ENCODE measurements around the gene ELMO2.

DNA sequence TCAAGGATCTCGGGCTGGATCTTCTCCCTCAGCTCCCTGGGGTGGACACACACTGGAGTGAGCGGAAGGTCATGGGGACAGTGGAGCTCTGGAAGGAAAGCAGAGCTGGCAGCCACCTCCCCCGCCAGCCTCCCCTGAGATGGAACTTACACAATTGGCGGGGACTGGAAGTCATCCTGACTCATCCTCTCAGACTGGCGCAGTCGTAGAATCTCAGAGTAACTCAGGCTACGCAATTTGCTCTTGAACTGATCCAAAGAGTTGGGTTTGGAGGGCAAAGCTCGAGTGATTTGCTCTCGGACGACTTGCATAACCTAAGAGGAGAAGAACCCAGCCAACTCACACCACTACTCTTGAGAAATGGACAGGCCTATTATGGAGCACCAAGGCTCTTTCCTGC lies 34.8 kb downstream of the ELMO2 start:
- TF ChIP-seq, protein P1, sequence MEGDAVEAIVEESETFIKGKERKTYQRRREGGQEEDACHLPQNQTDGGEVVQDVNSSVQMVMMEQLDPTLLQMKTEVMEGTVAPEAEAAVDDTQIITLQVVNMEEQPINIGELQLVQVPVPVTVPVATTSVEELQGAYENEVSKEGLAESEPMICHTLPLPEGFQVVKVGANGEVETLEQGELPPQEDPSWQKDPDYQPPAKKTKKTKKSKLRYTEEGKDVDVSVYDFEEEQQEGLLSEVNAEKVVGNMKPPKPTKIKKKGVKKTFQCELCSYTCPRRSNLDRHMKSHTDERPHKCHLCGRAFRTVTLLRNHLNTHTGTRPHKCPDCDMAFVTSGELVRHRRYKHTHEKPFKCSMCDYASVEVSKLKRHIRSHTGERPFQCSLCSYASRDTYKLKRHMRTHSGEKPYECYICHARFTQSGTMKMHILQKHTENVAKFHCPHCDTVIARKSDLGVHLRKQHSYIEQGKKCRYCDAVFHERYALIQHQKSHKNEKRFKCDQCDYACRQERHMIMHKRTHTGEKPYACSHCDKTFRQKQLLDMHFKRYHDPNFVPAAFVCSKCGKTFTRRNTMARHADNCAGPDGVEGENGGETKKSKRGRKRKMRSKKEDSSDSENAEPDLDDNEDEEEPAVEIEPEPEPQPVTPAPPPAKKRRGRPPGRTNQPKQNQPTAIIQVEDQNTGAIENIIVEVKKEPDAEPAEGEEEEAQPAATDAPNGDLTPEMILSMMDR (IDR thresholded peaks at IDR 0.05; ENCODE audit: low read depth, low read length): no peak
- TF ChIP-seq MYC (IDR thresholded peaks at IDR 0.05; ENCODE audit: low read depth, low read length) (no peak), POLR2A (IDR thresholded peaks at IDR 0.05; ENCODE audit: extremely low read depth, insufficient read length) (no peak)

All from NB4 (cell line).